ENCODE data around the gene ARHGAP4. TPM values are rescaled to one million over a fixed set of nuclear protein-coding genes. Genes with fewer than 3 reads are reported as not detected.

Gene ARHGAP4
- 100 to 1,000 TPM in 2 of 3 donors, 10 to 100 TPM in 1; 96.7 to 128 (median 108) TPM for total RNA-seq

DNA sequence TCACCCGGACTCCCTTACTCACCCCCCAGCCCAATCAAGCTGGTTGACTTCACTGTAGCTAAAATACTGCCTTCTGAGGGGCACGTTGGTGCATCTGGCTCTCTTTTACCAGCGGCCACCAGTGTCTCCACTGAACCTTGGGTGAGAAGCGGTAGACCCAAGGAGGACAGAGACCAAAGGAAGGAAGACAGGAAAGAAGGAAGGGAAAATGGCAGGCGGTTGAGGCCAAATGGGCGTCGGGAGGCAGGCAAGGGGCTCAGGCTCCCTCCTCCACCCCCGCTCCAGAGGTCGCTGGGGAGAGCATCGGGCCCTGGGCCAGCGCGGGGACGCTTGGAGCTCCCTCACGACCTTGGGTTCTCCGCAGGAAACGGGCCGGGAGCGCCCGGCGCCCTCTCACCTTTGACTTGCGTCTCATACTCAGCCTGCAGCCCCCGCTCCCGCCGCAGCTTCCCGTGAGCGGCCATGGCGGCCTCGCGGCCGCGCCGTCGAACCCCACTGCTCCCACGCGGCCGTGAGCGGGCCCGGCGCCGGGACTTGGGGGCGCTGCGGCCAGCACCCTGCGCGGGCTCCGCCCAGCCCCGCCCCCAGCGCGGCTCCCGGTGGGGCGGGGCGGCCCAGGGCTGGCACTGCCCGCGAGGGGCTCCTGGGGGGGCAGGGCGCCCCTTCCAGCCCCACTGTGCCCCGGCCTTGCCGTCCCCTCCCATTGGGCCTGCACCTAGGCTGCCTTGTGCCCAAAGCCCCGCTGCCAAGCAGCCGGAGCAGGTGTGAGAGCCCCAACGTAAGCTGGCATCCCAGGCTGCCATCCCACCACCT lies at the start of gene ARHGAP4:
ARHGAP4 (minus strand) TSS at position 526 of the 813 bp plus-strand sequence; CDS start at position 464, 62 bp downstream.
- H3K4me1 Mint-ChIP-seq (ENCODE audit: low read depth): peaks cover 34% of the 10 kb centered on the region
- H3K36me3 Mint-ChIP-seq (ENCODE audit: insufficient read depth): peaks cover 3% of the 10 kb centered on the region
- ATAC-seq (peak; percentile 8 to 17), DNase-seq (peak; percentile 31)
- peak within 1 kb of the TSS; percentile 89 for H3K4me3 Mint-ChIP-seq
- H3K27me3 Mint-ChIP-seq (ENCODE audit: low read depth): no peaks in the 10 kb centered on the region
- no peaks in the 10 kb centered on the region for H3K9me3 Mint-ChIP-seq

DNA sequence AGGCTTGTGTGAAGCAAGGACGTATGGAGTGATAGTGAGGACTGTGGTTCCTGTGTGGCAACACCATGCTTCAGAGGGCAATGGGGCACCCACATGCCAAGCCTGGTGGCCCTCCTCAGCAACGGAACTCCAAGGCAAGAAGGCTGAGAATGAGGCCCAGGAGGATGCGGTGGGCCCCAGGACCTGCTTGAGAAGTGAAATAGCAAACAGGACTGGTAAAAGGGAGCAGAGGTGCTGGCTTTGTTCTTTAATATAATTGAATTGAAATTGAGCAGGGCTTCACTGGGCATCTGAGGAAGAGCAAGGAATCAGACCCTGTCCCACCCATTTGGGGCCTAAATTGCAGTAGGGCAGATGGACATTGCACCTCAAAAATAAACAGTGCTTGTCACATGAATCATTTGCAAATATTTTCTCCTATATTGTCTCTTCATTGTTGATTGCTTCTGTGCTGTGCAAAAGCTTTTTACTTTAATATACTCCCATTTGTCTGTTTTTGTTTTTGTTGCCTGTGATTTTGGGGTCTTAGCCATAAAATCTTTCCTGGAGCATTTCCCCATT lies 48.7 kb upstream of the ARHGAP4 start:
- H3K36me3 Mint-ChIP-seq (ENCODE audit: insufficient read depth): peaks cover under 1% of the 10 kb centered on the region
- H3K4me3 Mint-ChIP-seq: peak overlapping the region; percentile 29
- DNase-seq (no peak), ATAC-seq (no peak)
- H3K9me3 Mint-ChIP-seq: no peaks in the 10 kb centered on the region
- peaks cover 19% of the 10 kb centered on the region for H3K4me1 Mint-ChIP-seq (ENCODE audit: low read depth)
- H3K27me3 Mint-ChIP-seq (ENCODE audit: low read depth): no peaks in the 10 kb centered on the region

DNA sequence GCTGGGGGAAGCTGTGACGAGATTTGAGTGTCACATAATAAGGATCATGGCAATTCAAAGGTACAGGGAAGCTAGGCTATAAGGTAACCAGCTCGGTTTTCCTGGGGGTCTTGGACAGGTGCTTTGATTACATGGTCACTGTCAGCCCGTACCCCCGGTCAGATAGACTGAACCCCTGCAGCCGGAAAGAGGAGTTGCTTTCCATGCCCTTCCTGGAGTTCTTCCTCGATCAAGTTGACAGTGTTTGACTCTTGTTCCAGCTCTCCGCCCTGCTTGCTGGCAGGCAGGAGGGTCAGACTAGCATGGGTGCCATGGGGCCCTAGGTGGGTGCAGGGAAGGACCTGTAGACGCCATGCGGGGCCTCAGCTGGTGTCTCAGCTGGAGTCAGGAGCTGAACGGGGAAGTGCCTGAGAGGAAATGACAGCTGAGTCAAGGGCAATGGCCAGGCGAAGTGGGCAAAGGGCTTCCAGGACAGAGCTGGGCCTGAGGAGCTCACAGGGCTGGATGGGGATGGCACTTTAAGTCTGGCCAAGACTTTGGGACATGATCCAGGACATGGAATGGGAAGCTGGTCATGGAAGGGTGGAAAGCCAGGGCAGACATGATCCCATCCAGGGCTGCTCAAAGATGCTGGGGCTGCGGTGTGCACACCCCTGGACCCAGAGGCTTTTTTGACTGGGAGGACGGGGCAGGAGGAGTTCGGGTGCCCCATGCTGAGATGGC lies 48.1 kb upstream of the ARHGAP4 start:
- Mint-ChIP-seq H3K4me1 (ENCODE audit: low read depth) (peaks cover 19% of the 10 kb centered on the region), H3K36me3 (ENCODE audit: insufficient read depth) (peaks cover 4% of the 10 kb centered on the region), H3K27me3 (ENCODE audit: low read depth) (no peaks in the 10 kb centered on the region), H3K9me3 (no peaks in the 10 kb centered on the region), H3K4me3 (peak overlapping the region; percentile 43)
- ATAC-seq (no peak), DNase-seq (no peak)

DNA sequence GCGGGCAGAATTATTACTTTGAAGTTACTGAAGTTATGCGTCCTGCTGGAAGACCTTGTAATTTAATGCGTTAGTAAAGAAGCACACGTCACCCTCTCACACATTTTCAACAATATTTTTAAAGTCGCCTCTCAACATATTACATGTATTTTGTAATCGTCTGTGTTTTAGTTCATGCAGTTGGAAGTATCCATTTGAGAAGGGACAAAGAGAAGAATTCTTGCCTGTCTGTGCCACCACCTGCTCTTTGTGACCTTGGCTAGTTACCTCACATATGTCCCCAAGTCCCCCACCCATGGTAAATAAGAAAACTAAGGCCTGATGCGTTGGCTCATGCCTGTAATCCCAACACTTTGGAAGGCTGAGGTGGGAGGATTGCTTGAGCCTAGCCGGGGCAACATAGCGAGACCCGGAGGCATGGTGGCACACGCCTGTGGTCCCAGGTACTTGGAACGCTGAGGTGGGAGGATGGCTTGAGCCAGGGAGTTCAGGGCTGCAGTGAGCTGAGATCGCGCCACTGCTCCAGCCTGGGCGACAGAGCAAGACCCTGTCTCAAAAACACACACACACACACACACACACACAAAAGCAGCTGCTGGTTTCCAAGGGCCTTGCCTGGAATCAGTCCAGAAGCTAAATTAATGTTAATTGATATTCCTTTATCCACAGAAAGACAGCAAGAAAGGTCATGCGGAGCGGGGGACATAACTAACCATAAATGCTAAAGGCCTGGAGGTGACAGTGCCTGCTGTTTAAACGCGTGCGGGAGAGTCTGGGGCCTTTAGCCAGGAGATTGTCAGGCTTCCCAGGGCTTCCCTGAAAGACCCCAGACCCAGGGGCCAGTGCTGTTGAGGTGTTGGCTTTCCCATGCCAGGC lies 47.3 kb upstream of the ARHGAP4 start:
- no peak for DNase-seq
- H3K9me3 Mint-ChIP-seq: no peaks in the 10 kb centered on the region
- peaks cover 19% of the 10 kb centered on the region for H3K4me1 Mint-ChIP-seq (ENCODE audit: low read depth)
- peaks cover 4% of the 10 kb centered on the region for H3K36me3 Mint-ChIP-seq (ENCODE audit: insufficient read depth)
- H3K4me3 Mint-ChIP-seq: peak overlapping the region; percentile 86
- no peaks in the 10 kb centered on the region for H3K27me3 Mint-ChIP-seq (ENCODE audit: low read depth)
- no peak for ATAC-seq

DNA sequence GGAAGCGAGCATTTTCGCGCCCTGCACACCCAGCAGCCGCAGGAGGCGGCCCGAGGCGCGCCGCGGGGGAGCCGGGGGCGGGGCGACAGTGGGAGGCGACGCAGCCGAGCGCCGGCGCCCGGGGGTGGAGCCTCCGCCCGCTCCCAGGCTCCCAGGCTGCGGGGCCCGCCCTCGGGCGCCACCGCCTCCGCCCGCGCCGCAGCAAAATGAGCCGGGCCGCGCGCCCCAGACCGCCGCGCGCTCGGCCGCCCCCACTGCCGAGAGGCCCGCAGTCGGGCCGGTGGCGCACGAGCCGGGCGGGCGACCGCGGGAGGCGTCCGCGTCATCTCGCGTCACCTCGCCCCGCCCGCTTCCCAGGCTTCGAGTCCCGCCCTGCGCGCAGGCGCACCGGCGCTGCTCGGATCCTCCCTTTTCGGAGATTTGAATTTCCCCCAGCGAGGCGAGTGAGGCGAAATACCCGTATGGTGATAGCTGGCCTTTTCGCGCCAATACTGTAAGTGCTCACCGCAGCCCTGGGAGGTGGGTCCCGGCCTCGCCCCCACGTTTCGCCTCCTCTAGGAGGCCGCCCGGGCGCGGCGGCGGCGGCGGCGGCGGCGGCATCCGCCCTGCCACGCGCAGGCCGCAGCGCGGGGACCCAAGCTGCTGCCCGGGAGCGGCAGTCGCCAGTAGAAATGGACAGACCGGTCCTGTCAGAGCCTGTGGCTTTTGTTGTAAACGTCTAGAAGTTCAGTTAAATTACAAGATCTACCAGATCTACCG lies 46.5 kb upstream of the ARHGAP4 start, which contains the start of gene TMEM187:
TMEM187 (plus strand) TSS at position 387 of the 759 bp plus-strand sequence. CDS start 9,309 bp downstream, outside the sequence.
- Mint-ChIP-seq H3K9me3 (no peaks in the 10 kb centered on the region), H3K4me3 (peak within 1 kb of the TSS; percentile 100), H3K36me3 (ENCODE audit: insufficient read depth) (peaks cover 6% of the 10 kb centered on the region), H3K4me1 (ENCODE audit: low read depth) (peaks cover 28% of the 10 kb centered on the region), H3K27me3 (ENCODE audit: low read depth) (no peaks in the 10 kb centered on the region)
- ATAC-seq: peak; percentile 51 to 54
- peak; percentile 87 for DNase-seq

DNA sequence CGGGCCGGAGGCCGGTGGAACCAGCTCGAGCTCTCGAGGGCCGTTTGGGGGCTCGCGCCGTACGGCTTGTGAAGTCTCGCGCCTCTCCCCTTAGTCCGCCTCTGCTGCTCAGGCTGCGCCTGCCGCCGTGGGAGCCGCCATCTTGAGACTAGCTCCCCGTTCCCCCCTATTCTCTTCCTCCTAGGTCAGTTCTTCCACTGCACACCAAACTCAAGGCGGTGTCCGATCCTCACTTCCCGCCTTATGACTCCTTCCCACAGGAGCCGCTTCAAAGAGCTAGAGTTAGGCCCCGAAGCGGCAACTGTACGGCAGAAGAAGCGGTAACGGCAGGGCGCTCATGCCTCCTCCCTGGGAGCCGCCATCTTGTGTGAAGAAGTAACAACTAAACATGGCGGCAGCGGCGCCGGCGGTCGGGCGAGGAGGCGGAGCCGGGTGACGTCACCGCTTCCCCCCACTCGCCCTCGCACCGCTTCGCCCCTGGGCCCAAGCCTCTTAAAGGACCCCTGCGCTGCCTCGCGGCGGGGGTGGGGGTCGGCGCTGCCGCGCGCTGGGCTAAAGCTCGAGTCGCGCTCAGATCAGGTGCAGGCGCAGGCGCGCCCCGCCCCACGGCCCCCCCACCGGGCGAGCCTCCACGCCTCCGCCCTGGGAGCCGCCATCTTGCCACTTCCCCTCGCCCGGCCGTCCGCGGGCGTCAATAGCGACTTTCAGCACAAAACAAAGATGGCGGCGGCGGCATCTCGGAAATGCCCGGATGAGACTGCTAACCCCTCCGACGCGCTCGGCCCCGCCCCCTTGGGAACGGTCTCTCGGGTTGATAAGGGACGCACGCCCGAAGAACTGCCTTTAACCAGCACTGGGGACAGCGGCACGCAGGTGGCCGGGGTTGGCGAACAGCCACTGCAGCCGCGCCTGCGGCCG lies 45.6 kb upstream of the ARHGAP4 start, which contains the start of gene HCFC1:
HCFC1 (minus strand) TSS at position 369 of the 918 bp plus-strand sequence. CDS start 978 bp downstream, outside the sequence.
- peaks cover 6% of the 10 kb centered on the region for H3K36me3 Mint-ChIP-seq (ENCODE audit: insufficient read depth)
- ATAC-seq (peak; percentile 45 to 46), DNase-seq (peak; percentile 93)
- H3K4me3 Mint-ChIP-seq: peak within 1 kb of the TSS; percentile 100
- no peaks in the 10 kb centered on the region for H3K9me3 Mint-ChIP-seq
- peaks cover 36% of the 10 kb centered on the region for H3K4me1 Mint-ChIP-seq (ENCODE audit: low read depth)
- no peaks in the 10 kb centered on the region for H3K27me3 Mint-ChIP-seq (ENCODE audit: low read depth)

DNA sequence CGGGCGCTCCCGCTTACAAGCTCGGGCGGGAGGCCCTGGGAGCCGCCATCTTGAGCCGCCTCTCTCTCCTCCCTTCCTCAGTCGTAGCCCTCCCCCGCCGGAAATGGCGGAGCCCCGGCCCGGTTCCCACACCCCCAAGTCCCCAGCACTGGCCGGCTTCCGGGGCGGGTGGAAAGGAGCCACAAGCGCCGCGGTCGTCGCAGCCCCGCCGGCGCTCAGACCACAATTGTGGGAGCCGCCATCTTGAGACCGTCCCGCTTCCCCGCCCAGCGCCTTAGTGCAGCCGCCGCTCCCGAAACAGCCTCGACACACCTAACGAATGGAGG lies 45.0 kb upstream of the ARHGAP4 start:
- peak; percentile 88 for DNase-seq
- no peaks in the 10 kb centered on the region for H3K9me3 Mint-ChIP-seq
- H3K27me3 Mint-ChIP-seq (ENCODE audit: low read depth): no peaks in the 10 kb centered on the region
- peaks cover 42% of the 10 kb centered on the region for H3K4me1 Mint-ChIP-seq (ENCODE audit: low read depth)
- peaks cover 6% of the 10 kb centered on the region for H3K36me3 Mint-ChIP-seq (ENCODE audit: insufficient read depth)
- peak; percentile 42 to 47 for ATAC-seq
- H3K4me3 Mint-ChIP-seq: peak overlapping the region; percentile 100

DNA sequence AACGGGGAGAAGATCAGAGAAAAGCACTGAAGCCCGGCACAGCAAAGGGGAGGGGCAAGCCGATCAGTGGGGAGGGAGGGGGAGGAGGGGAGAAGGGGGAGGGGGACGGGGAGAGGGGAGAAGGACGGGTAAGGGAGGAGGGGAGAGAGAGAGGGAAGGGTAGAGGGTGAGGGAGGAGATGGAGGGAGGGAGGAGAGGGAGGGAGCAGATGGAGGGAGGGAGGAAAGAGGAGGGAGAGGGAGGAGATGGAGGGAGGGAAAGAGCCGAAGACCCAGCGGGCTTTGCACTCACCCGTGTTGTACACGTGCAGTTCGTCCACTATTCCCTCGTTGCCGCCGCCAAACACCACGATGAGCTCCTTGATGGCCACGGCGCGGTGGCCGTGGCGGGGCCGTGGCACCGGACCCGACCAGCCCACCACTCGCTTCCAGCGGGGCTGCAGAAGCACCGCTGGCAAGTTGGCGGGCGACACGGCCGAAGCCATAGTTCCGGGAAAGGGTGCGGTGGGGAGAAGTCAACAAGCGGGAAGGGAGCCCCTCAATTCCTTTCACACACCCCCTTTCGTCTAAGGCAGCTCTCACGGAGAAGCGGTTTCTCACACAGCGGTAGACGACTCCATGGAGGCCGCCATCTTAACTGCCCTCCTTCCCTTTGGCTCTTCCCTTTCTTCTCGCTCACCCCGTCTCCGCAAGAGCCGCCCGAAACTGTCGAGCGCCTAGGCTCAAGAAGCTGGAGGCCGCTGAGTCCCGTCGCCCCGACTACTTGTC lies 44.5 kb upstream of the ARHGAP4 start:
- DNase-seq (no peak), ATAC-seq (peak; percentile 1 to 3)
- Mint-ChIP-seq H3K9me3 (no peaks in the 10 kb centered on the region), H3K4me1 (ENCODE audit: low read depth) (peaks cover 45% of the 10 kb centered on the region), H3K36me3 (ENCODE audit: insufficient read depth) (peaks cover 6% of the 10 kb centered on the region), H3K4me3 (peak overlapping the region; percentile 100), H3K27me3 (ENCODE audit: low read depth) (no peaks in the 10 kb centered on the region)

DNA sequence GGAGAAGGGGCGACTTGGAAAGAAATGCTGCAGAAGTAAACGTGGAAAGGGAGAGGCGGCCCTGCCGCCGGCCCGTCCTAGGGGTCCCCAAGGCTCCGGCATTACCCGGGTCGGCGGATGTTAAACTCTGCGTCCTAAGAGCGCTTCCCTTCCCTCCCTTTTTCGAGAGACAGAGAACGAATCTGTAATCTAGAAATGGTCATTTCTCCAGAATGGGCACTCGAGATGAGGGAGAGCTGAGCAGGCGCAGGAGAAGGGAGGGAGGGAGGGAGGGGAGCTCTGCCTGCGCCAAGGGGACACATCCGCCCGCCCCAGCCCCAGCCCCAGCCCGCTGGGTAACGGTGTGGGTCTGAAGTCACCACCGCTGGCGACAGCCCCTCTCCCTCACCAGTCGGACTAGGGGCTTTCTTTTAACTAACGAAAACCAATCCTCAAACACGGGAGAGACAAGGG lies 43.9 kb upstream of the ARHGAP4 start:
- ATAC-seq (no peak), DNase-seq (no peak)
- Mint-ChIP-seq H3K27me3 (ENCODE audit: low read depth) (no peaks in the 10 kb centered on the region), H3K4me1 (ENCODE audit: low read depth) (peaks cover 45% of the 10 kb centered on the region), H3K4me3 (peak overlapping the region; percentile 100), H3K36me3 (ENCODE audit: insufficient read depth) (peaks cover 6% of the 10 kb centered on the region), H3K9me3 (no peaks in the 10 kb centered on the region)

DNA sequence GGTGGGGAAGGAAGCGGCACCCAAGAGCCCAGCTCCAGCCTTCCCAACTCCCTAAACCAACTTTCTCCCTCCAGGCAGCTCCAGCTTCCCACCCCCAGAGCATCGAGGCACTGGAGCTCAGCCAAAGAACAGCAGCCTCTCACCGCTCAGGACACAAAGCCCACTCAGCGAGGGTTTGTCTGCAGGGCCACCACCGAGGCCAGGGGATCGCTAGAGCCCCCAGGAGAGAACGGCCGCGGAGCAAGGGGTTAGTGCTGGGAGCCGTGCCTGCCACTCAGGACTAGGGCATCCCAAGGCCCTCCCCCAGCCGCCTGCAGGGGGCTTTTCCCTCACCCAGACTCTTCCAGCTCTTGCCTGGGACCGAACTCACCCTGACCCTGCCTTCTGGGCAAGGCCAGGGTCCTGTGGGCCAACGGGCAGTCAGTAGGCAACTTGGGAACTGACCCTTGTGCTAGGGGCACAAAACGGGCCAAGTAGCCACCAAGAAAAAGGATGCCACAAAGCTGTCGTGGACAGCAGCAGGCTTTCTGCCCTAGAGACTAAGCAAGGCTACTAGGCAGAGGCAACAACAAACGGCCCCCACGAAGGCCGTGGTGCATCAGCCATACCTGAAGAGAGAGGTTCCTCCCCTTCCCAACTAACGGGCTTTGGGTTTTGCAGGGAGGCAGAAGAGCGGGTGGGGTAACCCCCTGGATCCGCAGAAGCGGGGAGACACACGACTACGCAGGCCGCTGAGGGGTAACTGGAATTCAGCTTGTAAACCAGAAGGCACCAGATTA lies 43.2 kb upstream of the ARHGAP4 start:
- ATAC-seq: no peak
- Mint-ChIP-seq H3K36me3 (ENCODE audit: insufficient read depth) (peaks cover 6% of the 10 kb centered on the region), H3K4me1 (ENCODE audit: low read depth) (peaks cover 39% of the 10 kb centered on the region), H3K27me3 (ENCODE audit: low read depth) (no peaks in the 10 kb centered on the region), H3K4me3 (peak overlapping the region; percentile 100), H3K9me3 (no peaks in the 10 kb centered on the region)
- DNase-seq: no peak

DNA sequence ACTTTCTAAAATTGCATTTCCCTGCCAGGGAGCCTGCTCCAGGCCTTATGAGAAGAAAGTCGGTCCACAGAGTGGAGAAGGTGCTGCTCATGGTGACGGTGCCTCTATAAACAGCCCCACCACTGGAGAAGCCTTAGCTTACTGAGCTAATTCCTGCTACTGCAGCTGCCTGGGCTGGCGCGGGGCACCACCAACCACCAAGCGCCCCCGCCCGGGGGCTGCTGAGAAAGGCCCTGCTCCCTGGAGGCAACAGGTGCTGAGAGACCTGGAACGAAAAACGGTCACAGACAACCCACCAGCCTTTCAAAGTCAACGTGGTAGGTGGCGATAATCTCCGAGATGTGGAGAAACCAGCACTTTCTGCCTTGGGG lies 42.7 kb upstream of the ARHGAP4 start:
- ATAC-seq (no peak), DNase-seq (no peak)
- Mint-ChIP-seq H3K4me3 (peak overlapping the region; percentile 100), H3K36me3 (ENCODE audit: insufficient read depth) (peaks cover 6% of the 10 kb centered on the region), H3K4me1 (ENCODE audit: low read depth) (peaks cover 35% of the 10 kb centered on the region), H3K27me3 (ENCODE audit: low read depth) (no peaks in the 10 kb centered on the region), H3K9me3 (no peaks in the 10 kb centered on the region)
